Measurements from ENCODE around the gene CDHR3.

The CDHR3 gene

DNA sequence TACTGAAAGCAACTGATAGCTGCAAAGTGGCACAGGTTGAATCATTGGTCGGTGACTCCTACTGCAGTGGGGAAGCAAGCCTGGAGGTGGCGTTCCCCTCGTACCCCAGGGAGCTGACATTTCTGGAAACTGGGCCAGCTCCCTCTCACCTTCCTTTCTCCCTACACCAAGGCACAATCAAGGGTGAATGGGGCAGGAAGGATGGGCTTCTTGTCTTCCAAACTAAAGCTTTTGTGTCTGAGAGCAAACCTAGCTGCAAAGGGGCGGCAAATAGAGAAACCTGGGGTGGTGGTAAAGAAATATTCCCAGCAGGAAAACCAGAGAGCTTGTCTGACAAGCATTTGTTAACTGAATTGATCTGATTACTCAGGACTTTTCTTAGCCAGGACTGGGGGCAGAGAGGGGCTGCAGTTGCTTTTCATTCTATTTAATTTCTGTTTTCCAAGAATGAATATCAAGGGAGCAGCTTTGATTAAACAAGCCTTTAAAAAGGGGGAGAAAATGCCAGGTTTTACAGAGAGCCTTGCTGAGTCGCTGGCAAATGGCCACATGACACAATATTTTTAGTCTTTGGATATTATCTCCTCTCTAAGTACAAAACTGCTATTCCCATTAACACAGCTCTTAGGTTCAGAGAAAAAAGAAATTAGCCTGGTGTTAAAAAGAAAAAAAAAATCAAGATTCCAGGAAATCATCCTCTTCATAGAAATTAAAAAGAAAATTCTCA, 27.8 kb downstream of the CDHR3 start:
- no peak overlapping the region for H3K4me3 ChIP-seq (replicated peaks; ENCODE audit: low read depth, low read length)
- no peak for DNase-seq (ENCODE audit: extremely low read depth, low read depth)
- TF ChIP-seq, protein P1, sequence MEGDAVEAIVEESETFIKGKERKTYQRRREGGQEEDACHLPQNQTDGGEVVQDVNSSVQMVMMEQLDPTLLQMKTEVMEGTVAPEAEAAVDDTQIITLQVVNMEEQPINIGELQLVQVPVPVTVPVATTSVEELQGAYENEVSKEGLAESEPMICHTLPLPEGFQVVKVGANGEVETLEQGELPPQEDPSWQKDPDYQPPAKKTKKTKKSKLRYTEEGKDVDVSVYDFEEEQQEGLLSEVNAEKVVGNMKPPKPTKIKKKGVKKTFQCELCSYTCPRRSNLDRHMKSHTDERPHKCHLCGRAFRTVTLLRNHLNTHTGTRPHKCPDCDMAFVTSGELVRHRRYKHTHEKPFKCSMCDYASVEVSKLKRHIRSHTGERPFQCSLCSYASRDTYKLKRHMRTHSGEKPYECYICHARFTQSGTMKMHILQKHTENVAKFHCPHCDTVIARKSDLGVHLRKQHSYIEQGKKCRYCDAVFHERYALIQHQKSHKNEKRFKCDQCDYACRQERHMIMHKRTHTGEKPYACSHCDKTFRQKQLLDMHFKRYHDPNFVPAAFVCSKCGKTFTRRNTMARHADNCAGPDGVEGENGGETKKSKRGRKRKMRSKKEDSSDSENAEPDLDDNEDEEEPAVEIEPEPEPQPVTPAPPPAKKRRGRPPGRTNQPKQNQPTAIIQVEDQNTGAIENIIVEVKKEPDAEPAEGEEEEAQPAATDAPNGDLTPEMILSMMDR (IDR thresholded peaks at IDR 0.05; ENCODE audit: low read depth, low read length, missing control alignments): no peak

DNA sequence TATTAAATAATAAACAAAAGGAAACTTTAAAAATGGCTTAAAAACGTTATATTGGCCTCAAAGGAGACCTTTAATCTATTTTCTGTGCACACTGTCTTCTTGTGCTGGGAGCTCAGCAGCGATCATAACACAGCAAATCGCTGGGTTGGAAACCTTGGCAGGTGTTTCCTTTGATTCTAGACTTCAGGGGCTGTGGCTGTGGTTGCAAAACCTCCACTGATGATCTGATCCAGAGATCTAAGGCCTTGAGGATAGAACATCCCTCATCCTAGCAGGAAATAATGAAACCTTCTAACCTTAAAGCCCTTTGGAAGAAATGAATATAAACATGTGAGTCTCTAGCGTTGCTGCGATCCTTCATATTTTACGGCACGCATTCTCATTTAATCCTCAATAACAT, 29.8 kb downstream of the CDHR3 start:
- no peak overlapping the region for H3K4me3 ChIP-seq (replicated peaks; ENCODE audit: low read depth, low read length)
- TF ChIP-seq, protein P1 (IDR thresholded peaks at IDR 0.05; ENCODE audit: low read depth, low read length, missing control alignments): no peak
- DNase-seq (ENCODE audit: extremely low read depth, low read depth): no peak

DNA sequence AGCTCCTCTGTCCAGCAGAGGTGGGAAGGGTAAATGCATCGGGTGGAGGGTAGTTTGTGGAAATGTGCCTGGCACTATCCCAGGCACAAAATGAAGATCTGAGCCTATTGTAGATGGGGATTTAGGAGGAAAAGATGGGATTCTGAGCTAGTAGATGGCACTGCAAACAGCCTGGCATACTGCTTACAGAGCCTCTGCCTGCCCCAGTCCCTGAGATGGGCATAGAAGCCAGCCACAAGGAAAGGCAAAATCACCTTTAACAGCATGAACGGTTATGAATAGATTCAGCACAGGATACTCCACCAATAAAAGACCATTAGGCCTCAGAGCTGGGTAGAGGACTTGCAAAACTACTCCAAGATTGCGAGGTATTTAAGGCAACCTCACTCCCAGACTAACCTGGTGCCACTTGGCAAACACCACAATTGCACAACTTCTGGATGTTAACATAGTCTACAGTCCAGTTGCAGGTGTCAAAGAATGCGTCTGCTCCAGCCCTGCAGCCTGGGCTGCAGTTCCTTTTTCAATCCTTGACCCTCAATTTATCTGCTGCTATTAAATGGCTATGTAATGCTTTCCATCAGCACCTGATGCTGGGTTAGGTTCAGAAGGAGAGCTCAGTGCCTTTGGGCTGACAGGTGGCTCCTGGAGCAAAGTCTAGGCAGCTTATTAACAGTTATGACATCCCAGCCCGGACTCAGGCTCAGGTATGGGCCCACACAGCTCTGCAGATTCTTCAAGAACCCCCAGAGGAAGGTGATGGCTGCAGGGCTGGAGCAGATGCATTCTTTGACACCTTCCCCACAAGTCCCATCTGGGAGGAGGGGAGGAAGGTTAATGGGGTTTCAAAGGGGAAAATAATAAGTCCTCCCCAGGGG, 34.0 kb downstream of the CDHR3 start:
- TF ChIP-seq, protein P1 (IDR thresholded peaks at IDR 0.05; ENCODE audit: low read depth, low read length, missing control alignments): no peak
- no peak for DNase-seq (ENCODE audit: extremely low read depth, low read depth)
- no peak overlapping the region for H3K4me3 ChIP-seq (replicated peaks; ENCODE audit: low read depth, low read length)

DNA sequence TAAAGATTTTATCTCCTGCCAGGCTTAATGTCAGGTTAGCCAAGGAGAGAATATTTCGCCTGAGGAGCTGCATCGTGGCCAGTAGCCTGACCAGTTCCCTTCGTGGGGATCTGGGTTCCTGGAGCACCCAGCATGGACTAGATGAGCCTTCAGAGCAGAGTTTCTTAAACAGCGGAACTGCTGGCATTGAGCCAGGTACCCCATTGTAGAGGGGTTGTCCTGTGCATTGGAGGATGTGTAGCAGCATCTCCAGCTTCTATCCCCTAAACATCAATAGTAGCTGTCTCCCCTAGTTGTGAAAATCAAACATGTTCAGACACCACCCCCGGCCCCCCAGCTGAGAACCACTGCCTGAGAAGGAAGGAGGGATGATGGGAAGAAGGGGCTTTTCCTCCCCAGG, 36.2 kb downstream of the CDHR3 start:
- no peak for DNase-seq (ENCODE audit: extremely low read depth, low read depth)
- TF ChIP-seq, protein P1 (IDR thresholded peaks at IDR 0.05; ENCODE audit: low read depth, low read length, missing control alignments): no peak
- H3K4me3 ChIP-seq (replicated peaks; ENCODE audit: low read depth, low read length): no peak overlapping the region

DNA sequence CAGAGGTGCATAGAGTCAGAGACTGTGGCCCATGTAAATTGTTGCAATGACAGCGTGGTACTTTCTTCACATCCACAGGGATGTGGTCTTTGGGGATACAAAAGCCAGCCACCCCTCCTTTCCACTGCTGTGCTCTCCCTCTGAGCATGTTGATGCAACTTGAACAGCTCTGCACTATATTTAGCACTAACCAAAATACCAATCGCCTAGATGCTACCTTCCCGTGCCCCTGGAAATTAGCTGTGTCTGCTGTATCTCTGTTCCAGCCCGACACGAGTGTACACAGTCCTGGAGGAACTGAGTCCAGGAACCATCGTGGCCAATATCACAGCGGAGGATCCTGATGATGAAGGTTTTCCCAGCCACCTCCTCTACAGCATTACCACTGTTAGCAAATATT, 38.1 kb downstream of the CDHR3 start:
- DNase-seq (ENCODE audit: extremely low read depth, low read depth): no peak
- TF ChIP-seq, protein P1 (IDR thresholded peaks at IDR 0.05; ENCODE audit: low read depth, low read length, missing control alignments): no peak
- no peak overlapping the region for H3K4me3 ChIP-seq (replicated peaks; ENCODE audit: low read depth, low read length)

DNA sequence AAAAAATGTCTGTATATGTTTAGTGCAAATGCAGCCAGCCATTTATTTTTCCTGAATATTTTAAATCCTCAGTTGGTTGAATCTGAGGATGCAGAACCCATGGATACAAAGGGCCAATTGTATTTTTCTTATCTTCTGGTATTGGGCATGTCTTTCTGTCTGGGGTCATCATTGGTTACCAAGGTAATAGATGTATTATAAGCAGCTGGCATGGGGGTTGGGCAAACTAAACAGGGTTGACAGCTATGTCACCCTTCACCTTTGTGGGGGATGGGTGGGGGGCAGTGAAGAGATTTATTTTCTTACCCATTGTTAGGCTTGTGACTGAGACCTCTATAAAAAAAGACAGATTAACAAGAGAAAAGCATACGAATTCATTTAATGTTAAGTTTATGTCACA, 38.8 kb downstream of the CDHR3 start:
- no peak for DNase-seq (ENCODE audit: extremely low read depth, low read depth)
- no peak overlapping the region for H3K4me3 ChIP-seq (replicated peaks; ENCODE audit: low read depth, low read length)
- TF ChIP-seq, protein P1 (IDR thresholded peaks at IDR 0.05; ENCODE audit: low read depth, low read length, missing control alignments): no peak
